H1 (cell line): ENCODE data around the gene EXTL2.

ENCODE experiments used
- CHD1 ChIP-seq: IDR thresholded peaks from 2 replicates; pipeline ENCODE4 v1.6.1; 2012; ENCODE audit warnings: low read depth, low read length, improper control_type of control experiment
- CTCF ChIP-seq, 3 experiments: IDR thresholded peaks; 1 replicate in 2 of 3; 2 replicates in 1 of 3; pipeline versions ENCODE4 v1.5.1 to v1.6.1; 2011; ENCODE audit warnings: low read length in 3 of 3, mild to moderate bottlenecking in 3 of 3, inconsistent platforms in 2 of 3, low read depth in 1 of 3, moderate library complexity in 1 of 3; ENCODE audit not compliant: insufficient read depth in 1 of 3; ENCODE audit errors: control extremely low read depth in 1 of 3
- EZH2 ChIP-seq: fragments of 200-600 bp; sonication (generic); IDR thresholded peaks from 2 replicates; pipeline ENCODE4 v1.7.1; 2012; ENCODE audit warnings: low read depth, mild to moderate bottlenecking, moderate library complexity, low read length, inconsistent platforms; ENCODE audit not compliant: severe bottlenecking
- MAFK ChIP-seq: IDR thresholded peaks from 2 replicates; pipeline ENCODE4 v1.6.1; 2012; ENCODE audit warnings: low read depth, mild to moderate bottlenecking, improper control_type of control experiment, low read length
- MAX ChIP-seq: IDR thresholded peaks from 2 replicates; pipeline ENCODE4 v1.6.1; 2012; ENCODE audit warnings: inconsistent platforms
- POLR2A ChIP-seq, 2 experiments: IDR thresholded peaks; 1 replicate in 1 of 2; 2 replicates in 1 of 2; pipeline ENCODE4 v1.6.1; 2011; ENCODE audit warnings: low read depth in 2 of 2, low read length in 2 of 2, mild to moderate bottlenecking in 2 of 2; ENCODE audit errors: control extremely low read depth in 1 of 2
- POLR2AphosphoS5 ChIP-seq: IDR thresholded peaks from 2 replicates; pipeline ENCODE4 v1.6.1; 2011; ENCODE audit warnings: low read depth, low read length
- RAD21 ChIP-seq, 2 experiments: IDR thresholded peaks in 1 of 2; conservative IDR thresholded peaks in 1 of 2; 2 replicates each; pipeline ENCODE4 v1.6.1; 2011; ENCODE audit warnings: low read depth in 2 of 2, low read length in 2 of 2, improper control_type of control experiment in 1 of 2, inconsistent platforms in 1 of 2, mild to moderate bottlenecking in 1 of 2, moderate library complexity in 1 of 2
- SIN3A ChIP-seq, 2 experiments: IDR thresholded peaks in 1 of 2; conservative IDR thresholded peaks in 1 of 2; 2 replicates each; pipeline ENCODE4 v1.6.1; 2011 to 2012; ENCODE audit warnings: low read length in 2 of 2, improper control_type of control experiment in 1 of 2, low read depth in 1 of 2, mild to moderate bottlenecking in 1 of 2
- SIX5 ChIP-seq: IDR thresholded peaks from 2 replicates; pipeline ENCODE4 v1.6.1; 2011; ENCODE audit warnings: mild to moderate bottlenecking, low read depth, low read length
- SP4 ChIP-seq: IDR thresholded peaks from 2 replicates; pipeline ENCODE4 v1.6.1; 2012; ENCODE audit warnings: low read length, inconsistent platforms
- SUZ12 ChIP-seq: fragments of 200-600 bp; sonication (generic); IDR thresholded peaks from 2 replicates; pipeline ENCODE4 v1.6.1; 2012; ENCODE audit warnings: mild to moderate bottlenecking, inconsistent platforms, low read length, moderate library complexity, mixed read lengths
- TAF1 ChIP-seq: IDR thresholded peaks from 2 replicates; pipeline ENCODE4 v1.6.1; 2011; ENCODE audit warnings: mild to moderate bottlenecking, low read depth, low read length

- TF ChIP-seq CTCF (IDR thresholded peaks at IDR 0.05; ENCODE audit: control extremely low read depth in 1 of 3, insufficient read depth in 1 of 3, low read depth in 1 of 3, low read length in 3 of 3) (no peak), POLR2A (IDR thresholded peaks at IDR 0.05; ENCODE audit: control extremely low read depth in 1 of 2, low read depth in 2 of 2, low read length in 2 of 2) (no peak), SUZ12 (no peak), RAD21 (IDR thresholded peaks at IDR 0.05 in 1 of 2, conservative IDR thresholded peaks at IDR 0.05 in 1 of 2; ENCODE audit: low read depth in 2 of 2, low read length in 2 of 2) (no peak), MAX (no peak), TAF1 (no peak), EZH2 (no peak), POLR2AphosphoS5 (no peak), MAFK (no peak), SP4 (no peak), SIN3A (conservative IDR thresholded peaks at IDR 0.05 in 1 of 2, IDR thresholded peaks at IDR 0.05 in 1 of 2; ENCODE audit: low read depth in 1 of 2, low read length in 2 of 2) (no peak), CHD1 (no peak), SIX5 (no peak)
These were observed 33.3 kb downstream of the EXTL2 start for GRCh38 chr1:100861379-100861778.
